Osteoblast (primary cell): ENCODE measurements around the gene TMEM39B. TPM values are rescaled to one million over a fixed set of nuclear protein-coding genes. Genes with fewer than 3 reads are reported as not detected.
"Not testable (repeated sequence)": the region's sequence is repeated elsewhere in the genome, so short reads cannot be mapped to it uniquely, and the experiment has no call there.

ENCODE experiments used
- DNase-seq: peaks from one replicate; pipeline ENCODE4 v3.0.0; 2011; ENCODE audit warnings: low spot score, mixed read lengths; ENCODE audit not compliant: insufficient read length; ENCODE audit errors: missing footprints
- H2AFZ ChIP-seq: 2 replicates; pipeline ENCODE4 v1.6.0; 2011; ENCODE audit warnings: mild to moderate bottlenecking, low read length
- H3K27ac ChIP-seq: 2 replicates; pipeline ENCODE4 v1.5.1; 2011; ENCODE audit warnings: mild to moderate bottlenecking, low read depth, low read length, moderate library complexity
- H3K27me3 ChIP-seq: 2 replicates; pipeline ENCODE4 v1.6.0; 2012; ENCODE audit warnings: mild to moderate bottlenecking, control low read depth, inconsistent platforms, low read length, moderate library complexity; ENCODE audit not compliant: insufficient read depth
- H3K36me3 ChIP-seq: 2 replicates; pipeline ENCODE4 v1.5.1; 2011; ENCODE audit warnings: mild to moderate bottlenecking, low read length, control low read depth, moderate library complexity; ENCODE audit not compliant: insufficient read depth
- H3K4me1 ChIP-seq: 2 replicates; pipeline ENCODE4 v1.5.1; 2011; ENCODE audit warnings: mild to moderate bottlenecking, low read length, control low read depth, moderate library complexity; ENCODE audit not compliant: insufficient read depth
- H3K4me2 ChIP-seq: 2 replicates; pipeline ENCODE4 v1.6.0; 2011; ENCODE audit warnings: mild to moderate bottlenecking, low read length; ENCODE audit not compliant: insufficient read depth
- H3K4me3 ChIP-seq: fragments of 200-600 bp; sonication (generic); 3 replicates; pipeline ENCODE4 v1.5.1; 2012; ENCODE audit warnings: mild to moderate bottlenecking, low read length, inconsistent platforms; ENCODE audit not compliant: insufficient read depth
- H3K79me2 ChIP-seq: 2 replicates; pipeline ENCODE4 v1.6.0; 2012; ENCODE audit warnings: mild to moderate bottlenecking, low read length, control low read depth, inconsistent platforms; ENCODE audit not compliant: insufficient read depth
- H3K9me3 ChIP-seq: 2 replicates; pipeline ENCODE4 v1.5.1; 2011; ENCODE audit warnings: low read depth, low read length, control low read depth
- H4K20me1 ChIP-seq: 2 replicates; pipeline ENCODE4 v1.6.0; 2012; ENCODE audit warnings: mild to moderate bottlenecking, low read length, control low read depth; ENCODE audit not compliant: insufficient read depth
- total RNA-seq: library from RNA; depleted of rRNA; stranded (reverse); fragments of >200 nt; gene quantifications from 2 replicates; pipeline ENCODE4 v1.2.3, GENCODE V29; 2012
- TF ChIP-seq, protein P1 (sequence below): IDR thresholded peaks from 2 replicates; pipeline ENCODE4 v1.5.1; 2011; ENCODE audit warnings: mild to moderate bottlenecking, low read depth, low read length, moderate library complexity; ENCODE audit errors: extremely low read depth

Gene TMEM39B
- total RNA-seq, 1 donor: 4.7 TPM

DNA sequence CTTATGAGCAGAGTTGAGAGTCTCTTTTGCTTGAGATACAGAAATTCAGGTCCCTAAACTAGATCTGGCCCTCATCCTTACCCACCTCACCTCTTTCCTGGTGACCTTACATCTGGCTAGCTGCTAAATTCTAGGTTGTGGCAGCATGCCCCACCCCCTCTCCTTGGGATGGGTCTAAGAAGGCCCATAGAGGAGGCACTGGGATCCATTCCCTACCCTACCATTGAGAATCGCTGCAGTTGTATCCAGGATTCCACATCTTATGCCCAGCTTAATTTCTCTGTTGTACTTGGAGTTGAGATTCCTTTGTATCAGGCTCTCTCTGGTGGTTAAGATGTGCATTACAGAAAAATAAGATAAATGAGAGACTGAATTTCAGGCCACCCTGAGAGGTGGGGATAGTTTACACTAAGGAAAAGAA lies 9.5 kb upstream of the TMEM39B start:
- peak overlapping the region; percentile 20 for H3K4me3 ChIP-seq
- H3K4me2 ChIP-seq: peak overlapping the region; percentile 50
- peak; percentile 83 for DNase-seq

DNA sequence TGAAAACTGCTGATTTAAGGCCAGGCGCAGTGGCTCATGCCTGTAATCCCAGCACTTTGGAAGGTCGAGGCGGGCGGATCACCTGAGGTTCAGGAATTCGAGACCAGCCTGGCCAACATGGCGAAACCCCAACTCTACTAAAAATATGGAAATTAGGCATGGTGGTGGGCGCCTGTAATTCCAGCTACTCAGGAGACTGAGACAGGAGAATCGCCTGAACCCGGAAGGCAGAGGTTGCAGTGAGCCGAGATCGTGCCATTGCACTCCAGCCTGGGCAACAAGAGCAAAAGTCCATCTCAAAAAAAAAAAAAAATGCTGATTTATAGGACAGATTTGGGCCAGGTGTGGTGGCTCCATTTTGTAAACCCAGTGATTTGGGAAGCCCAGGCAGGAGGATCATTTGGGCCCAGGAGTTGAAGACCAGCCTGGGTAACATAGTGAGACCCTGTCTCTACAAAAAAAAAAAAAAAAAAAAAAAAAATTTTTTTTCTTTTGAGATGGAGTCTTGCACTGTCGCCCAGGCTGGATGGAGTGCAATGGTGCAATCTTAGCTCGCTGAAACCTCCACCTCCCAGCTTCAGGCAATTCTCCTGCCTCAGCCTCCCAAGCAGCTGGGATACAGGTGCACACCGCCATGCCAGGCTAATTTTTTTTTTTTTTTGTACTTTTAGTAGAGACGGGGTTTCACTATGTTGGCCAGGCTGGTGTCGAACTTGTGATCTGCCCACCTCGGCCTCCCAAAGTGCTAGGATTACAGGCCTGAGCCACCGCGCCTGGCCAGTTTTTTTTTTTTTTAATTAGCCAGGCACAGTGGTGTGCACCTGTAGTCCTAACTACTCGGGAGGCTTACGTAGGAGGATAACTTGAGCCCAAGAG lies 6.9 kb upstream of the TMEM39B start:
- not testable (repeated sequence) for H2AFZ ChIP-seq, H3K27me3 ChIP-seq, H3K4me3 ChIP-seq, DNase-seq, H3K9me3 ChIP-seq, H3K27ac ChIP-seq, H3K79me2 ChIP-seq
- Histone ChIP-seq H3K36me3 (peaks cover 16% of the 10 kb centered on the region), H4K20me1 (peaks cover 11% of the 10 kb centered on the region), H3K4me2 (peak overlapping the region; percentile 8), H3K4me1 (peaks cover 49% of the 10 kb centered on the region)

More for the DNA sequence above, 9.5 kb upstream of the TMEM39B start:
- Histone ChIP-seq H3K27me3 (no peaks in the 10 kb centered on the region), H3K9me3 (no peaks in the 10 kb centered on the region), H3K27ac (peak overlapping the region; percentile 76), H3K4me1 (peaks cover 37% of the 10 kb centered on the region), H4K20me1 (peaks cover 15% of the 10 kb centered on the region), H2AFZ (no peak overlapping the region), H3K36me3 (peaks cover 41% of the 10 kb centered on the region), H3K79me2 (peaks cover 2% of the 10 kb centered on the region)
- TF ChIP-seq, protein P1, sequence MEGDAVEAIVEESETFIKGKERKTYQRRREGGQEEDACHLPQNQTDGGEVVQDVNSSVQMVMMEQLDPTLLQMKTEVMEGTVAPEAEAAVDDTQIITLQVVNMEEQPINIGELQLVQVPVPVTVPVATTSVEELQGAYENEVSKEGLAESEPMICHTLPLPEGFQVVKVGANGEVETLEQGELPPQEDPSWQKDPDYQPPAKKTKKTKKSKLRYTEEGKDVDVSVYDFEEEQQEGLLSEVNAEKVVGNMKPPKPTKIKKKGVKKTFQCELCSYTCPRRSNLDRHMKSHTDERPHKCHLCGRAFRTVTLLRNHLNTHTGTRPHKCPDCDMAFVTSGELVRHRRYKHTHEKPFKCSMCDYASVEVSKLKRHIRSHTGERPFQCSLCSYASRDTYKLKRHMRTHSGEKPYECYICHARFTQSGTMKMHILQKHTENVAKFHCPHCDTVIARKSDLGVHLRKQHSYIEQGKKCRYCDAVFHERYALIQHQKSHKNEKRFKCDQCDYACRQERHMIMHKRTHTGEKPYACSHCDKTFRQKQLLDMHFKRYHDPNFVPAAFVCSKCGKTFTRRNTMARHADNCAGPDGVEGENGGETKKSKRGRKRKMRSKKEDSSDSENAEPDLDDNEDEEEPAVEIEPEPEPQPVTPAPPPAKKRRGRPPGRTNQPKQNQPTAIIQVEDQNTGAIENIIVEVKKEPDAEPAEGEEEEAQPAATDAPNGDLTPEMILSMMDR: peak; percentile 68

DNA sequence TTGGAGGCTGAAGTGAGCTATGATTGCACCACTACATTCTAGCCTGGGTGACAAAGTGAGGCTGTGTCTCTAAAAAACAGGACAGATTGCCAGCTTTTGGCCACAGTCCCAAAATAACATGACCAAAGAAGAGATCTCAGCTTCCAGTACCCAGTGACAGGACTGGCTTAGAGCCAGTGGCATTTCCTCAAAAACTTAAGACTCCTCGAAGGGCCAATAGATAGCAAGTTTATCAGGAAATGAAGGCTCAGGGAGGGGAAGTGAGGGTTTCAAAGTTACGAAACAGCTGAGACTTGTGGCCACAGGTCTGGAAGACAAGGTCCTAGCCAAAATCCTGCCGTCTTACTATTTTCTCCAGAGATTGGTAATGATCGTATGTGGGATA lies 6.3 kb upstream of the TMEM39B start:
- no peaks in the 10 kb centered on the region for H3K79me2 ChIP-seq
- no peaks in the 10 kb centered on the region for H3K9me3 ChIP-seq
- peak; percentile 69 for DNase-seq
- no peak overlapping the region for H3K27ac ChIP-seq
- H3K36me3 ChIP-seq: peaks cover 10% of the 10 kb centered on the region
- peak overlapping the region; percentile 8 for H3K4me2 ChIP-seq
- TF ChIP-seq, protein P1: no peak
- peaks cover 11% of the 10 kb centered on the region for H4K20me1 ChIP-seq
- H3K4me3 ChIP-seq: no peak overlapping the region
- no peaks in the 10 kb centered on the region for H3K27me3 ChIP-seq
- H2AFZ ChIP-seq: no peak overlapping the region
- H3K4me1 ChIP-seq: peaks cover 45% of the 10 kb centered on the region

DNA sequence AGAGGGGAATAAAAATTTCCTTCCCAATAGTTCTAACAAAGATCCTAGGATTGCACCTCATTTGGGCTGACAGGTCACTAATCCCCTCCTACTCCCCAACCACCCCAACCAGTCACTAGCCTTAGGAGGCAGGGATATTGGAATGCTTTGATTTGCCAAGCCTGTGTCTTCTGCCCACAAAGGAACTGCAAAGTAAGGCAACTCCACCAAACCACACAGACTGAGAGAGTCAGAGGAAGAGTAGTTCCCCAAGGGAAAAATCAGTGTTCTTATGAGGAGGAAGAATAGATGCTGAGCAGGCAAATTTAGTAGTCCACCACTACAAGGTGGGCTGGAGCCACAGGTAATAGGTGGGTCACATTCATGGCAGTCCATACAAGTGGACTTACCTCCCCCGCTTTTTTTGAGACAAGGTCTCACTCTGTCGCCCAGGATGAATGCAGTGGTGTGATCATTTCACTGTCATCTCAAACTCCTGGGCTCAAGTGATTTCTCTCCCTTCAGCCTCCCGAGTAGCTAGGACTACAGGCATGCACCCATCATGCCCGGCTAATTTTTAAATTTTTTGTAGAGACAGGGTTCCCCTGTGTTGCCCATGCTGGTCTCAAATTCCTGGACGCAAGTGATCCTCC lies 3.7 kb upstream of the TMEM39B start:
- Histone ChIP-seq H3K4me1 (peaks cover 42% of the 10 kb centered on the region), H3K4me2 (peak overlapping the region; percentile 23), H4K20me1 (peaks cover 2% of the 10 kb centered on the region), H3K9me3 (no peaks in the 10 kb centered on the region), H3K4me3 (no peak overlapping the region), H3K79me2 (peaks cover 12% of the 10 kb centered on the region), H3K27ac (peak overlapping the region; percentile 11), H2AFZ (no peak overlapping the region), H3K36me3 (peaks cover 2% of the 10 kb centered on the region), H3K27me3 (no peaks in the 10 kb centered on the region)
- TF ChIP-seq, protein P1: no peak
- peak; percentile 82 for DNase-seq
